MM.1S (cell line): ENCODE data around the gene ZDHHC12.

Experiments used
- CTCF ChIP-seq: fragments of 300-600 bp; sonication (generic); IDR thresholded peaks from 2 replicates; pipeline ENCODE4 v1.5.1; 2016; ENCODE audit warnings: antibody characterized with exemption, low read length, mixed read lengths
- EZH2 ChIP-seq: fragments of 300-600 bp; sonication (generic); optimal IDR thresholded peaks from 2 replicates; pipeline ENCODE3; 2017; ENCODE audit warnings: low read depth, mild to moderate bottlenecking, antibody characterized with exemption, low read length, mixed read lengths
- EZH2phosphoT487 ChIP-seq: fragments of 300-600 bp; sonication (generic); IDR thresholded peaks from 2 replicates; pipeline ENCODE4 v1.6.1; 2018; ENCODE audit warnings: antibody characterized with exemption, low read length

- TF ChIP-seq EZH2 (no peak), CTCF (no peak), EZH2phosphoT487 (no peak)
Measured at GRCh38 chr9:128742401-128742800, 18.5 kb upstream of the ZDHHC12 start.
